SK-N-SH (cell line): ENCODE results near the gene CKMT2.

ENCODE experiments used
- EP300 ChIP-seq, 2 experiments: IDR thresholded peaks; 2 replicates each; pipeline versions ENCODE4 v1.4.0 to v1.6.1; 2012; ENCODE audit warnings: borderline replicate concordance in 1 of 2, low read depth in 1 of 2, low read length in 1 of 2
- EZH2phosphoT487 ChIP-seq: fragments of 200-600 bp; sonication (generic); IDR thresholded peaks from 2 replicates; pipeline ENCODE4 v1.6.1; 2017; ENCODE audit warnings: low read depth, mixed run types, mild to moderate bottlenecking, antibody characterized with exemption, moderate library complexity, borderline replicate concordance
- FOXM1 ChIP-seq: IDR thresholded peaks from 2 replicates; pipeline ENCODE4 v1.4.0; 2012; ENCODE audit warnings: low read depth, mild to moderate bottlenecking
- POLR2AphosphoS5 ChIP-seq: IDR thresholded peaks from 2 replicates; pipeline ENCODE4 v1.6.1; 2012; ENCODE audit warnings: low read depth, low read length
- REST ChIP-seq: IDR thresholded peaks from 2 replicates; pipeline ENCODE4 v1.6.1; 2012; ENCODE audit warnings: mild to moderate bottlenecking, low read depth, low read length, moderate library complexity
- SMC3 ChIP-seq: IDR thresholded peaks from 2 replicates; pipeline ENCODE4 v1.6.1; 2012; ENCODE audit warnings: low read depth, low read length, improper control_type of control experiment
- USF1 ChIP-seq: IDR thresholded peaks from 2 replicates; pipeline ENCODE4 v1.4.0; 2012; ENCODE audit warnings: low read depth, borderline replicate concordance

DNA sequence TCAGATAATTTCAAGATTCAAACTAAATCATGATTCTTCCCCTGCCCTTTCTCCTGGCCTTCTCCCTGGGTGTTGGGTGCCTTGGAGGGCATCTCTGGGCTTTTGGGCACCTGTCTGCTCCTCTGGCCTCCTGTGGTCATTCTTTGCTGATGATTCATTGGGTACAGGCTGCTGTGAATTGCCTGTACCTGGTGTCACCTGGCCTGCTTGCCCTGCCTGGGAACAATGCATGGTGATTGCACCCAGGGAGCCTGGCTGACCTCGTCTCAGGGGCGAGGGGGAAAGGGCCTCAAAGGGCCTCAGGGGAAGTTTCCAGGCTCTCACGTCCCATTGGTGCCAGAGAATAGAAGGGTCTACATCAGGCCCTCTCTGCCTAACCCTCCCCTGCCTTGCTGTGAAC, 20.1 kb upstream of the CKMT2 start:
- TF ChIP-seq POLR2AphosphoS5, result no peak
- no peak for TF ChIP-seq FOXM1
- no peak for TF ChIP-seq SMC3
- no peak for TF ChIP-seq EP300 (IDR thresholded peaks at IDR 0.05; ENCODE audit: borderline replicate concordance in 1 of 2, low read depth in 1 of 2, low read length in 1 of 2)
- no peak for TF ChIP-seq REST
- TF ChIP-seq EZH2phosphoT487, result no peak
- TF ChIP-seq USF1, result no peak
